AG04449 (cell line): ENCODE measurements around the gene LGR4.

Experiments used
- CTCF ChIA-PET: fragments of 350-600 bp; formaldehyde crosslinking; extraction: SDS; loops from one replicate; lab custom pipeline; 2021; ENCODE audit warnings: antibody characterized with exemption; lab: Yijun Ruan, JAX
- POLR2A ChIA-PET: fragments of 400-600, 350-600 bp; formaldehyde crosslinking; extraction: SDS; loops from one replicate; lab custom pipeline; 2020; ENCODE audit warnings: antibody characterized with exemption, inconsistent platforms; lab: Yijun Ruan, JAX
- DNase-seq: peaks from one replicate; pipeline ENCODE4 v3.0.0-alpha.2; 2010; ENCODE audit warnings: low read depth, low spot score
- H3K4me3 ChIP-seq: 2 replicates; pipeline ENCODE4 v1.5.1; 2011; ENCODE audit warnings: low read depth, mild to moderate bottlenecking, control low read depth, low read length
- TF ChIP-seq, protein P1 (sequence below): IDR thresholded peaks from one replicate; pipeline ENCODE4 v1.5.1; 2011; ENCODE audit warnings: mild to moderate bottlenecking, moderate library complexity, low read length, control low read depth, inconsistent platforms; ENCODE audit not compliant: insufficient read depth; ENCODE audit errors: missing control alignments

Gene LGR4

DNA sequence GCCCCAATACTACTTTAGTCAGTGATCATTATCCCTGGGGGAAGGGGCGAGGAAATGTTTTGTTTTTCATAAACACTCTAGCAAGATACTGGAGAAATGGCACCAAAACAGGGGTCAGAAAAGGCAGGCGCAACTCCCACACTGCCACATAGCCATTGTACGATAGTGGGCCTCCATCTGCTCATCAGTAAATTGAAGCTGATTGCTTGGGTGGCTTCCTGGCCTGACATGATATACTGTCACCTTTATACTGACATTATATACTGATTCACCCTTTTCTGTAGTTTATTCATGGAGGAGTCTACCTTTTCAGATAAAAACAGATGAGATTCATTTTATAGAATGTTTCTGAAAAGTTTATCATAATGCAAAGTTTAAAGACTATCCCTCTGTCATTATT is 57.9 kb downstream of the LGR4 start:
- ChIA-PET CTCF (interaction anchor here (2.8 kb wide), 1 partner anchor 8 kb away, joined by 8 read pairs; no protein-coding TSS in a partner anchor), POLR2A (no interaction called here)
- H3K4me3 ChIP-seq = no peak overlapping the region
- TF ChIP-seq, protein P1, sequence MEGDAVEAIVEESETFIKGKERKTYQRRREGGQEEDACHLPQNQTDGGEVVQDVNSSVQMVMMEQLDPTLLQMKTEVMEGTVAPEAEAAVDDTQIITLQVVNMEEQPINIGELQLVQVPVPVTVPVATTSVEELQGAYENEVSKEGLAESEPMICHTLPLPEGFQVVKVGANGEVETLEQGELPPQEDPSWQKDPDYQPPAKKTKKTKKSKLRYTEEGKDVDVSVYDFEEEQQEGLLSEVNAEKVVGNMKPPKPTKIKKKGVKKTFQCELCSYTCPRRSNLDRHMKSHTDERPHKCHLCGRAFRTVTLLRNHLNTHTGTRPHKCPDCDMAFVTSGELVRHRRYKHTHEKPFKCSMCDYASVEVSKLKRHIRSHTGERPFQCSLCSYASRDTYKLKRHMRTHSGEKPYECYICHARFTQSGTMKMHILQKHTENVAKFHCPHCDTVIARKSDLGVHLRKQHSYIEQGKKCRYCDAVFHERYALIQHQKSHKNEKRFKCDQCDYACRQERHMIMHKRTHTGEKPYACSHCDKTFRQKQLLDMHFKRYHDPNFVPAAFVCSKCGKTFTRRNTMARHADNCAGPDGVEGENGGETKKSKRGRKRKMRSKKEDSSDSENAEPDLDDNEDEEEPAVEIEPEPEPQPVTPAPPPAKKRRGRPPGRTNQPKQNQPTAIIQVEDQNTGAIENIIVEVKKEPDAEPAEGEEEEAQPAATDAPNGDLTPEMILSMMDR = no peak
- no peak for DNase-seq

DNA sequence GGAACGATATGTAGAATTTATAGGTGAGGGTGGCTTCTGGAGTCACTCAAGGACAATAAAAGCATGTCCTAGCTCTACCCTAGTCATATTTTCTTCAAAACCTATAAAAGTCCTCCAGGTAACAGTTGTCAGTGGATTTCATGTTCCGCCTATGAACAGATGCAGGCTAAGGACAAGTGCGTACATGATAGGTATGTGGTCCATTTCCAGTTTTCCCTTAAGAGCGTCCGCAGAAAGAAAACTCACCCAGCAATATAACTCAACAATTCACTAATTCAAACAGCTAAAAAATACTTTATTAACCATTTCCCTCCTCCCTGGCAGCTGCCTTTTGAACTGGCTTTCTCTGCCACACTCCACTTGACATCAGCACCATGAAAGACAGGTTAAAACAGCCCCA is 59.4 kb downstream of the LGR4 start:
- TF ChIP-seq, protein P1 = no peak
- DNase-seq = no peak
- no peak overlapping the region for H3K4me3 ChIP-seq
- CTCF ChIA-PET = interaction anchor here (1.3 kb wide), 1 partner anchor 23 kb away, joined by 3 read pairs; no protein-coding TSS in a partner anchor
- POLR2A ChIA-PET = no interaction called here

DNA sequence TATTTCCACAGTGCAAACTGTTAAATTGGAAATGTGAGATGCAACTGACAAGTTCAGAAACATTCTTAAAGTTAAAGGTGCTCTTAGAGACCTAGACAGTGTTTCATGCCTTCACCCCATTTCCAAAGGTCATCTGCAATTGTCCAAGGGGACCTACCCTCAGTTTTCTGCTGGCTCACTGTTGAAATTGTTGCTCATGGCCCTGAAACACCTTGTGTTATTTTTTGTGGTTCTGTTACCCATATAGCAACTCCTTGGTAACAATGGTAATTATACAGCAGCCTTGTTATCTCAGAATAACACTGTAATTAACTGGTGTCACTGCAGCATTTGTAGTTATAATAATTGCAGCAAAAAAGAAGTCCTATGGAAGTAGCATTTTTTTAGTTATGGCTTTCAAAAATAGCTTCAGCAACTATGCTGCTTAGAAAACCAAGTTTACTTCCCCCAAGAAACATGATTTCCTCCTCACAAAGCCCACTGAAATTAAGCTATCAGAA is 60.3 kb downstream of the LGR4 start:
- ChIA-PET CTCF (no interaction called here), POLR2A (no interaction called here)
- H3K4me3 ChIP-seq = no peak overlapping the region
- no peak for DNase-seq
- TF ChIP-seq, protein P1 = no peak

DNA sequence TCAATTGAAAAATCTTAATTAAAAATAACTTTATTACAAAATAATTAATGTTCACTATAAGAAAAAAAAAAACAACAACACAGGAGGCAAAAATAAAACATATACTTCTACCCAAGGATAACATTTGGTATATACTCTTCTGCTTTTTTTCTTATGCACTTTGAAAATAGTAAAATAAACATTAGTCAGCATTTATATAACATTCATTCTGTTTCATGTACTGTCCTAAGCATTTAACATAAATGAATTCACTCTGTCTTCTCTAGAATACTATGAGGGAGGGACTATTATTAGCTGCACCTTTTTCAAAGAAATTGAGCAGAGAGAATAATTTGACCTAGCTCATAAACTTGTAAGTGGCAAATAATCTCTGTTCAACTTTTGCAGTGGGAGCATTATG is 61.3 kb downstream of the LGR4 start:
- TF ChIP-seq, protein P1 = no peak
- CTCF ChIA-PET = interaction anchor here (0.8 kb wide), 2 partner anchors 11 to 20 kb away, joined by 3 to 5 read pairs; no protein-coding TSS in a partner anchor

DNA sequence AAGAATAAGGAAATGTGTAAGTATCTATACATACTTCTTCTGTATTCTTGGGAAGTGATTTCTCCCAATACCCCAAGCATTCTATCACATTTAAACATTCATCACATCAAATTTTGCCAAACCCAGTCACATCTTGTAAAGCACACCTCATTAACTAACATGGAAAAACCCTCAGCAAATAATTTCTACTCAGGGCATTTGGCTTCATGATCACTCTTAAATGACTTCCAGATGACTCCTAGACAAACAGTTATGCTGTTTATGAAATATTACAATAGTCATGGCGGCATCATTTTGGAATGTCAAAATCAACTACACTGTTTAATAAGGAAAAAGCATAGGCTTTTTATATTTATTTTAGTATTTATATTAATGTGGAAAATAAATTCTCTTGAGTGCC is 62.3 kb downstream of the LGR4 start:
- ChIA-PET CTCF (no interaction called here), POLR2A (no interaction called here)
- no peak for DNase-seq
- TF ChIP-seq, protein P1 = no peak
- H3K4me3 ChIP-seq = no peak overlapping the region

More for the DNA sequence above, 61.3 kb downstream of the LGR4 start:
- H3K4me3 ChIP-seq = no peak overlapping the region
- POLR2A ChIA-PET = no interaction called here
- no peak for DNase-seq

DNA sequence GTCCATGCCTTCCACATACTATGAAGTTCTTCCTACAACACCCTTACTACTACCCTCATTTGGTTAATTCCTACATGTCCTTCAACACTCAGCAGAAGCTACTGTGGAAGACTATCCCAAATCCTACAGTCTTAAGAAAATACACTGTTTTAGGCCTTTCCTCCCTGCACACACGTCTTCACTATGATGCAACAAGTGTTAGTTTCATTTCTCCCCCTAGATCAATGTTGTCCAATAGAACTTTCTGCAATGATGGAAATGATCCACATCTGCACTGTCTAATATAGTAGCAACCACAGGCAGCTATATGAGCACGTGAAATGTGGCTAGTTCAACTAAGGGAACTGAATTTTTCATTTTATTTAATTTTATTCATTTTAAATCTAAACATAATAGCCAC is 62.8 kb downstream of the LGR4 start:
- DNase-seq = no peak
- CTCF ChIA-PET = interaction anchor here (1.0 to 1.4 kb wide), 2 partner anchors 9 to 11 kb away, joined by 3 to 4 read pairs; no protein-coding TSS in a partner anchor
- TF ChIP-seq, protein P1 = no peak
- no peak overlapping the region for H3K4me3 ChIP-seq
- POLR2A ChIA-PET = no interaction called here
